HCT116 (cell line): Measurements from ENCODE around the gene MRPS5. TPM values are rescaled to one million over a fixed set of nuclear protein-coding genes. Genes with fewer than 3 reads are reported as not detected.

Source experiments
- ATAC-seq: fragments of 200-7000 bp; cut with Tn5 transposase; 2 replicates; pipeline ENCODE4 v1.9.1; 2020; ENCODE audit warnings: mild to moderate bottlenecking, moderate library complexity
- BruUV-seq: library from RNA; stranded (reverse); fragments of 400-500 nt; replicated peaks from 2 replicates; lab custom pipeline; 2021; lab: Mats Ljungman, UMichigan
- CTCF ChIA-PET: fragments of 300-600 bp; sonication (Branson Sonifier 250); formaldehyde crosslinking; loops from one replicate; lab custom pipeline; 2021; ENCODE audit warnings: antibody characterized with exemption; lab: Charles Lee
- POLR2A ChIA-PET: fragments of 300-600, 350-600 bp; sonication (Branson Sonifier 250); formaldehyde crosslinking; loops from one replicate; lab custom pipeline; 2021; ENCODE audit warnings: antibody characterized with exemption; lab: Charles Lee
- RAD21 ChIA-PET, 2 experiments: fragments of 300-600 bp; sonication (Branson Sonifier 250); formaldehyde crosslinking; loops; one replicate each; lab custom pipeline; 2023; ENCODE audit warnings: low total read pairs in 2 of 2; ENCODE audit not compliant: uncharacterized antibody in 2 of 2, unreplicated experiment in 2 of 2, low non-redundant PET in 1 of 2; lab: Charles Lee
- DNase-seq: peaks from one replicate; pipeline ENCODE4 v3.0.0-alpha.2; 2010; ENCODE audit warnings: low read depth, low spot score
- H2AFZ ChIP-seq: fragments of 200-600 bp; shearing (Covaris generic), sonication (generic); 2 replicates; pipeline ENCODE4 v1.6.1; 2017; ENCODE audit warnings: low read depth, mixed run types, mixed read lengths, antibody characterized with exemption, low read length; ENCODE audit not compliant: poor library complexity, severe bottlenecking
- H3K27ac ChIP-seq: 2 replicates; pipeline ENCODE4 v1.5.1; 2012; ENCODE audit warnings: low read depth, low read length
- H3K27me3 ChIP-seq: fragments of 200-600 bp; sonication (generic); 2 replicates; pipeline ENCODE4 v1.6.1; 2016; ENCODE audit warnings: mixed run types, low read length, mixed read lengths; ENCODE audit not compliant: insufficient read depth
- H3K36me3 ChIP-seq, 2 experiments: fragments of 200-500 bp in 1 of 2; fragments of 200-600 bp in 1 of 2; sonication (Bioruptor generic) in 1 of 2; sonication (generic) in 1 of 2; 2 replicates each; pipeline versions ENCODE4 v1.5.1 to v1.6.1; 2014 to 2016; ENCODE audit warnings: low read length in 2 of 2, inconsistent platforms in 1 of 2, mixed read lengths in 1 of 2, mixed run types in 1 of 2; ENCODE audit not compliant: insufficient read depth in 2 of 2, control insufficient read depth in 1 of 2
- H3K4me1 ChIP-seq, 2 experiments: fragments of 200-600 bp in 1 of 2; sonication (generic) in 1 of 2; 2 replicates each; pipeline versions ENCODE4 v1.5.1 to v1.6.1; 2012 to 2017; ENCODE audit warnings: low read length in 2 of 2, inconsistent platforms in 1 of 2, mild to moderate bottlenecking in 1 of 2, mixed read lengths in 1 of 2, mixed run types in 1 of 2, moderate library complexity in 1 of 2; ENCODE audit not compliant: insufficient read depth in 2 of 2, control insufficient read depth in 1 of 2
- H3K4me2 ChIP-seq: fragments of 200-600 bp; sonication (generic); 2 replicates; pipeline ENCODE4 v1.6.1; 2017; ENCODE audit warnings: mixed run types, low read length, mixed read lengths
- H3K4me3 ChIP-seq, 2 experiments: fragments of 200-600 bp in 1 of 2; sonication (generic) in 1 of 2; replicated peaks in 1 of 2; 2 replicates each; pipeline ENCODE4 v1.5.1; 2011 to 2016; ENCODE audit warnings: low read length in 2 of 2, control low read depth in 1 of 2, low read depth in 1 of 2, mild to moderate bottlenecking in 1 of 2, mixed read lengths in 1 of 2, mixed run types in 1 of 2
- H3K79me2 ChIP-seq: fragments of 200-600 bp; sonication (generic); 2 replicates; pipeline ENCODE4 v1.6.1; 2017; ENCODE audit warnings: mild to moderate bottlenecking, mixed run types, low read length, moderate library complexity, mixed read lengths; ENCODE audit not compliant: insufficient read depth
- H3K9ac ChIP-seq: fragments of 200-600 bp; sonication (generic); 2 replicates; pipeline ENCODE4 v1.6.1; 2016; ENCODE audit warnings: low read length, mixed read lengths
- H3K9me2 ChIP-seq: fragments of 200-600 bp; sonication (generic), shearing (Covaris generic); 2 replicates; pipeline ENCODE4 v1.6.1; 2017; ENCODE audit warnings: mixed run types, mild to moderate bottlenecking, moderate library complexity; ENCODE audit not compliant: insufficient read depth
- H3K9me3 ChIP-seq, 2 experiments: fragments of 200-500 bp in 1 of 2; fragments of 200-600 bp in 1 of 2; sonication (Bioruptor generic) in 1 of 2; sonication (generic) in 1 of 2; 2 replicates each; pipeline ENCODE4 v1.6.1; 2014 to 2017; ENCODE audit warnings: low read length in 2 of 2, mixed read lengths in 2 of 2, inconsistent platforms in 1 of 2, low read depth in 1 of 2, mild to moderate bottlenecking in 1 of 2, mixed run types in 1 of 2, moderate library complexity in 1 of 2; ENCODE audit not compliant: control insufficient read depth in 1 of 2, insufficient read depth in 1 of 2
- H4K20me1 ChIP-seq: fragments of 200-600 bp; sonication (generic), shearing (Covaris generic); 2 replicates; pipeline ENCODE4 v1.6.1; 2017; ENCODE audit warnings: mixed run types, mild to moderate bottlenecking, moderate library complexity; ENCODE audit not compliant: insufficient read depth
- CBX3 ChIP-seq: IDR thresholded peaks from 2 replicates; pipeline ENCODE4 v1.6.1; 2012; ENCODE audit warnings: low read depth
- CEBPB ChIP-seq: IDR thresholded peaks from 2 replicates; pipeline ENCODE4 v1.6.1; 2012; ENCODE audit warnings: low read depth
- CTCF ChIP-seq, 3 experiments: fragments of 200-600 bp in 1 of 3; sonication (generic) in 1 of 3; IDR thresholded peaks in 2 of 3; conservative IDR thresholded peaks in 1 of 3; 2 replicates each; pipeline ENCODE4 v1.5.1; 2012 to 2017; ENCODE audit warnings: low read depth in 2 of 3, low read length in 2 of 3, antibody characterized with exemption in 1 of 3, borderline replicate concordance in 1 of 3, control low read depth in 1 of 3, mild to moderate bottlenecking in 1 of 3, mixed read lengths in 1 of 3, mixed run types in 1 of 3, moderate library complexity in 1 of 3; ENCODE audit not compliant: insufficient read depth in 1 of 3
- ELF1 ChIP-seq: IDR thresholded peaks from 2 replicates; pipeline ENCODE4 v1.6.1; 2012; ENCODE audit warnings: low read depth, borderline replicate concordance
- JUND ChIP-seq: IDR thresholded peaks from 2 replicates; pipeline ENCODE4 v1.6.1; 2012
- MAX ChIP-seq: IDR thresholded peaks from 2 replicates; pipeline ENCODE4 v1.6.1; 2012
- REST ChIP-seq: IDR thresholded peaks from 2 replicates; pipeline ENCODE4 v1.6.1; 2012; ENCODE audit warnings: low read depth
- SP1 ChIP-seq: IDR thresholded peaks from 2 replicates; pipeline ENCODE4 v1.6.1; 2012; ENCODE audit warnings: low read depth
- ZBTB33 ChIP-seq: IDR thresholded peaks from 2 replicates; pipeline ENCODE4 v1.6.1; 2011; ENCODE audit warnings: mild to moderate bottlenecking, low read length, moderate library complexity; ENCODE audit not compliant: insufficient replicate concordance; ENCODE audit errors: extremely low read depth
- ZFX ChIP-seq: fragments of 450-650 bp; IDR thresholded peaks from 2 replicates; pipeline ENCODE4 v1.6.1; 2017
- intact Hi-C: fragments of 100-400 bp; cut with micrococcal nuclease; formaldehyde crosslinking; loops from 2 replicates; pipeline ENCODE4 v1.10.0; 2022
- total RNA-seq: library from RNA; stranded (reverse); gene quantifications from one replicate; pipeline ENCODE4 v1.2.1, GENCODE V29; 2021; ENCODE audit not compliant: unreplicated experiment

MRPS5 gene
- total RNA-seq, 1 experiment from 2014 or later: 70.6 TPM

- Histone ChIP-seq H3K9me3 (no peaks in the 10 kb centered on the region), H3K27me3 (no peaks in the 10 kb centered on the region), H3K9ac (no peak overlapping the region), H3K4me2 (no peak overlapping the region), H3K36me3 (peaks cover 48 to 50% of the 10 kb centered on the region in 2 experiments), H3K27ac (no peak overlapping the region), H3K79me2 (peaks cover 54% of the 10 kb centered on the region), H3K4me1 (no peaks in the 10 kb centered on the region), H3K4me3 (no peak overlapping the region), H4K20me1 (0 out of 2 replicates have a peak, but pooled peaks cover 3% of the 10 kb centered on the region), H3K9me2 (no peaks in the 10 kb centered on the region), H2AFZ (no peak overlapping the region)
- CTCF ChIA-PET: interaction anchor here (1.5 kb wide), 1 partner anchor 91 kb away, joined by 4 read pairs; no protein-coding TSS in a partner anchor
- RAD21 ChIA-PET: no interaction called here
- ATAC-seq (no peak), DNase-seq (no peak)
- POLR2A ChIA-PET: no interaction called here
- intact Hi-C loops: no loop called here
- TF ChIP-seq CEBPB: no peak
- TF ChIP-seq ELF1: no peak
- TF ChIP-seq REST: no peak
- no peak for TF ChIP-seq CBX3
- no peak for TF ChIP-seq CTCF (IDR thresholded peaks at IDR 0.05 in 2 of 3, conservative IDR thresholded peaks at IDR 0.05 in 1 of 3; ENCODE audit: borderline replicate concordance in 1 of 3, insufficient read depth in 1 of 3, low read depth in 2 of 3, low read length in 2 of 3)
- TF ChIP-seq MAX: no peak
- no peak for TF ChIP-seq SP1
- no peak for TF ChIP-seq ZFX
- TF ChIP-seq ZBTB33: no peak
- TF ChIP-seq JUND: no peak
- BruUV-seq: no TSS peak
These were observed 8.1 kb downstream of the MRPS5 start for GRCh38 chr2:95113464-95113863.
